DMS 273 treated with DMSO at 0.1 percent for 48 hours (cell line): Measurements from ENCODE around the gene JKAMP.
"Not testable (repeated sequence)": the region's sequence is repeated elsewhere in the genome, so short reads cannot be mapped to it uniquely, and the experiment has no call there.

ENCODE experiments used
- DNase-seq: peaks from one replicate; lab custom pipeline; 2025; lab: John Stamatoyannopoulos, UW

The JKAMP gene

GRCh38 chr14:59483819-59484638, at the start of gene JKAMP, which contains the start of gene L3HYPDH:
Gene JKAMP (plus strand): TSS chr14:59484517. CDS start chr14:59484590, 73 bp downstream.
Gene L3HYPDH (minus strand): TSS chr14:59484408. CDS start chr14:59484316, 92 bp downstream.
- peak; percentile 82 for DNase-seq

- DNase-seq: no peak
Measured at GRCh38 chr14:59435101-59435500, 49.2 kb upstream of the JKAMP start.

- no peak for DNase-seq
Measured at GRCh38 chr14:59435987-59436386, 48.3 kb upstream of the JKAMP start.

GRCh38 chr14:59438195-59438647, 46.1 kb upstream of the JKAMP start:
- DNase-seq: no peak

GRCh38 chr14:59439256-59439965, 44.9 kb upstream of the JKAMP start:
- DNase-seq: no peak

GRCh38 chr14:59448673-59449072, 35.6 kb upstream of the JKAMP start:
- not testable (repeated sequence) for DNase-seq

GRCh38 chr14:59450716-59451115, 33.6 kb upstream of the JKAMP start:
- DNase-seq: no peak

GRCh38 chr14:59451849-59452248, 32.5 kb upstream of the JKAMP start:
- no peak for DNase-seq

- DNase-seq: no peak
Measured at GRCh38 chr14:59454139-59454538, 30.2 kb upstream of the JKAMP start.

GRCh38 chr14:59455411-59455810, 28.9 kb upstream of the JKAMP start:
- no peak for DNase-seq

- no peak for DNase-seq
Measured at GRCh38 chr14:59458486-59458885, 25.8 kb upstream of the JKAMP start.

GRCh38 chr14:59460378-59460777, 23.9 kb upstream of the JKAMP start:
- no peak for DNase-seq

GRCh38 chr14:59461891-59462290, 22.4 kb upstream of the JKAMP start:
- DNase-seq: no peak

GRCh38 chr14:59463787-59464485, 20.4 kb upstream of the JKAMP start:
- no peak for DNase-seq

- DNase-seq: no peak
Measured at GRCh38 chr14:59464486-59465315, 19.6 kb upstream of the JKAMP start.

GRCh38 chr14:59465316-59466135, 18.8 kb upstream of the JKAMP start, which contains the start of gene GPR135:
Gene GPR135 (minus strand): TSS chr14:59465380. CDS start chr14:59465226, 154 bp downstream.
- no peak for DNase-seq

- no peak for DNase-seq
Measured at GRCh38 chr14:59474172-59474571, 10.1 kb upstream of the JKAMP start.

GRCh38 chr14:59475709-59476108, 8.6 kb upstream of the JKAMP start:
- no peak for DNase-seq

GRCh38 chr14:59478540-59478939, 5.8 kb upstream of the JKAMP start:
- DNase-seq: no peak

- no peak for DNase-seq
Measured at GRCh38 chr14:59480166-59480565, 4.2 kb upstream of the JKAMP start.

- DNase-seq: no peak
Measured at GRCh38 chr14:59481407-59481806, 2.9 kb upstream of the JKAMP start.
